T-helper 2 cell treated with Interferon-gamma antibody and Interleukin-4, amounts not matched to agents 5 μg/mL and 100 μg/mL, for 36 hours (primary cell): Measurements from ENCODE around the gene BDH1.
"Not testable (repeated sequence)": the region's sequence is repeated elsewhere in the genome, so short reads cannot be mapped to it uniquely, and the experiment has no call there.

Source experiments
- DNase-seq: peaks from one replicate; pipeline ENCODE4 v3.0.0; 2021; ENCODE audit warnings: low spot score
- H3K27ac Mint-ChIP-seq: one replicate; pipeline ENCODE4 v1.8.0; 2021; ENCODE audit warnings: mild to moderate bottlenecking, mixed read lengths
- H3K27me3 Mint-ChIP-seq: one replicate; pipeline ENCODE4 v1.8.0; 2021; ENCODE audit warnings: low read depth, mixed read lengths
- H3K36me3 Mint-ChIP-seq: one replicate; pipeline ENCODE4 v1.8.0; 2021; ENCODE audit warnings: low read depth, mixed read lengths
- H3K4me1 Mint-ChIP-seq: one replicate; pipeline ENCODE4 v1.8.0; 2021; ENCODE audit warnings: low read depth, mixed read lengths
- H3K4me3 Mint-ChIP-seq: one replicate; pipeline ENCODE4 v1.8.0; 2022; ENCODE audit warnings: mild to moderate bottlenecking, moderate library complexity, mixed read lengths
- H3K9me3 Mint-ChIP-seq: one replicate; pipeline ENCODE4 v1.8.0; 2021; ENCODE audit warnings: mixed read lengths

Gene BDH1

GRCh38 chr3:197527569-197527968, 28.2 kb downstream of the BDH1 start:
- H3K27me3 Mint-ChIP-seq = no peaks in the 10 kb centered on the region
- H3K27ac Mint-ChIP-seq = no peak overlapping the region
- DNase-seq = no peak
- H3K4me3 Mint-ChIP-seq = no peak overlapping the region
- no peaks in the 10 kb centered on the region for H3K4me1 Mint-ChIP-seq
- peaks cover 42% of the 10 kb centered on the region for H3K36me3 Mint-ChIP-seq
- H3K9me3 Mint-ChIP-seq = no peaks in the 10 kb centered on the region

GRCh38 chr3:197525706-197526105, 30.1 kb downstream of the BDH1 start:
- no peak overlapping the region for H3K27ac Mint-ChIP-seq
- H3K36me3 Mint-ChIP-seq = peaks cover 44% of the 10 kb centered on the region

GRCh38 chr3:197524128-197524527, 31.6 kb downstream of the BDH1 start:
- no peaks in the 10 kb centered on the region for H3K27me3 Mint-ChIP-seq
- H3K4me1 Mint-ChIP-seq = peaks cover 1% of the 10 kb centered on the region
- DNase-seq = no peak
- H3K27ac Mint-ChIP-seq = no peak overlapping the region
- peaks cover 37% of the 10 kb centered on the region for H3K36me3 Mint-ChIP-seq
- H3K9me3 Mint-ChIP-seq = peaks cover 1% of the 10 kb centered on the region
- no peak overlapping the region for H3K4me3 Mint-ChIP-seq

More at GRCh38 chr3:197525706-197526105, 30.1 kb downstream of the BDH1 start:
- H3K27me3 Mint-ChIP-seq = no peaks in the 10 kb centered on the region
- no peak for DNase-seq
- no peaks in the 10 kb centered on the region for H3K9me3 Mint-ChIP-seq
- H3K4me3 Mint-ChIP-seq = no peak overlapping the region
- H3K4me1 Mint-ChIP-seq = no peaks in the 10 kb centered on the region

- Mint-ChIP-seq H3K4me1 (peaks cover 4% of the 10 kb centered on the region), H3K36me3 (peaks cover 42% of the 10 kb centered on the region), H3K4me3 (no peak overlapping the region), H3K27ac (peak overlapping the region; percentile 26), H3K9me3 (peaks cover 4% of the 10 kb centered on the region), H3K27me3 (no peaks in the 10 kb centered on the region)
- no peak for DNase-seq
Observed at GRCh38 chr3:197523526-197523925, 32.2 kb downstream of the BDH1 start.

GRCh38 chr3:197522881-197523441, 32.8 kb downstream of the BDH1 start:
- Mint-ChIP-seq H3K9me3 (peaks cover 4% of the 10 kb centered on the region), H3K36me3 (peaks cover 36% of the 10 kb centered on the region), H3K27me3 (no peaks in the 10 kb centered on the region), H3K27ac (no peak overlapping the region), H3K4me1 (peaks cover 4% of the 10 kb centered on the region), H3K4me3 (no peak overlapping the region)
- no peak for DNase-seq

- peaks cover 31% of the 10 kb centered on the region for H3K36me3 Mint-ChIP-seq
- no peak overlapping the region for H3K27ac Mint-ChIP-seq
- peaks cover 4% of the 10 kb centered on the region for H3K4me1 Mint-ChIP-seq
- no peak overlapping the region for H3K4me3 Mint-ChIP-seq
- no peaks in the 10 kb centered on the region for H3K27me3 Mint-ChIP-seq
- no peak for DNase-seq
- peaks cover 4% of the 10 kb centered on the region for H3K9me3 Mint-ChIP-seq
Observed at GRCh38 chr3:197522183-197522715, 33.5 kb downstream of the BDH1 start.

GRCh38 chr3:197521277-197522182, 34.2 kb downstream of the BDH1 start:
- peaks cover 6% of the 10 kb centered on the region for H3K4me1 Mint-ChIP-seq
- peaks cover 4% of the 10 kb centered on the region for H3K9me3 Mint-ChIP-seq
- H3K27ac Mint-ChIP-seq = peak overlapping the region; percentile 62
- H3K36me3 Mint-ChIP-seq = peaks cover 30% of the 10 kb centered on the region
- no peak overlapping the region for H3K4me3 Mint-ChIP-seq
- DNase-seq = no peak
- H3K27me3 Mint-ChIP-seq = no peaks in the 10 kb centered on the region

- Mint-ChIP-seq H3K4me3 (no peak overlapping the region), H3K36me3 (peaks cover 38% of the 10 kb centered on the region), H3K4me1 (peaks cover 10% of the 10 kb centered on the region), H3K27ac (peak overlapping the region; percentile 62), H3K27me3 (no peaks in the 10 kb centered on the region), H3K9me3 (peaks cover 4% of the 10 kb centered on the region)
- DNase-seq = no peak
Observed at GRCh38 chr3:197520311-197521276, 35.2 kb downstream of the BDH1 start.

GRCh38 chr3:197519801-197520211, 36.0 kb downstream of the BDH1 start:
- Mint-ChIP-seq H3K9me3 (peaks cover 4% of the 10 kb centered on the region), H3K4me1 (peaks cover 13% of the 10 kb centered on the region), H3K27ac (peak overlapping the region; percentile 15), H3K36me3 (peaks cover 39% of the 10 kb centered on the region), H3K27me3 (no peaks in the 10 kb centered on the region), H3K4me3 (no peak overlapping the region)
- DNase-seq = no peak

GRCh38 chr3:197518881-197519421, 36.8 kb downstream of the BDH1 start:
- Mint-ChIP-seq H3K4me3 (peak overlapping the region; percentile 30), H3K36me3 (peaks cover 46% of the 10 kb centered on the region)
- no peak for DNase-seq

GRCh38 chr3:197517922-197518683, 37.7 kb downstream of the BDH1 start:
- peaks cover 13% of the 10 kb centered on the region for H3K4me1 Mint-ChIP-seq
- not testable (repeated sequence) for H3K27me3 Mint-ChIP-seq, H3K27ac Mint-ChIP-seq, DNase-seq, H3K9me3 Mint-ChIP-seq, H3K4me3 Mint-ChIP-seq
- H3K36me3 Mint-ChIP-seq = peaks cover 47% of the 10 kb centered on the region

More at GRCh38 chr3:197518881-197519421, 36.8 kb downstream of the BDH1 start:
- Mint-ChIP-seq H3K27ac (peak overlapping the region; percentile 91), H3K9me3 (peaks cover 4% of the 10 kb centered on the region), H3K4me1 (peaks cover 13% of the 10 kb centered on the region), H3K27me3 (no peaks in the 10 kb centered on the region)

GRCh38 chr3:197516890-197517606, 38.7 kb downstream of the BDH1 start:
- Mint-ChIP-seq H3K4me1 (peaks cover 13% of the 10 kb centered on the region), H3K36me3 (peaks cover 51% of the 10 kb centered on the region), H3K27ac (peak overlapping the region; percentile 85)
- not testable (repeated sequence) for H3K27me3 Mint-ChIP-seq, H3K9me3 Mint-ChIP-seq, DNase-seq, H3K4me3 Mint-ChIP-seq
